GM18951 (cell line): ENCODE results near the gene INPP5E.
A peak's percentile ranks its signal among the peaks of the same experiment; 100 is the strongest.

Experiments used
- POLR2A ChIP-seq: IDR thresholded peaks from 4 replicates; pipeline ENCODE4 v1.6.1; 2011; ENCODE audit warnings: mild to moderate bottlenecking; ENCODE audit not compliant: insufficient read length, insufficient read depth; ENCODE audit errors: extremely low read depth
- in situ Hi-C: fragments of 300-500 bp; cut with MboI; formaldehyde crosslinking; loops from one replicate; pipeline ENCODE4 v1.12.0; 2022; ENCODE audit warnings: low sequenced_read_pairs, mixed read lengths, inconsistent platforms; ENCODE audit not compliant: unreplicated experiment

Gene INPP5E

GRCh38 chr9:136482046-136482792, 42.6 kb upstream of the INPP5E start:
- in situ Hi-C loops, result no loop called here

DNA sequence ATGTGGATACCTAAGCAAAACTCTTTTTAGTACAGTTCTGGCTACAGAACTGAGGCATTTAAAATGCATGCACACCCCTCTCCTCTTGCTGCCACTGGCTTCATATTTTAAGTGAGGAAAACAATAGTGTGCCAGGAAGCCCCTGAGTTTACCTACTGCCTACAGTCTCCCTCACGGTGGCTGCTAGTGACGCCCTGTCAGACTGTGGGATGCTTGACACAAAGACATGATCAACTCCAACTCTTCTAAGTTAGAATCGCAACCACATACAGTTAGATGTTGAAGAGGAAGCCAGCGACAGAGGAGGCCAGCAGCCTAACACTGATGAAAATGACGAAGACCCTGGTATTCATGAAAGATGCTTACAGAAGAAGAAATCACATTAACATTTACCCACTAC, 41.9 kb upstream of the INPP5E start:
- in situ Hi-C loops, result no loop called here
- no peak for TF ChIP-seq POLR2A

More at GRCh38 chr9:136482046-136482792, 42.6 kb upstream of the INPP5E start:
- no peak for TF ChIP-seq POLR2A

DNA sequence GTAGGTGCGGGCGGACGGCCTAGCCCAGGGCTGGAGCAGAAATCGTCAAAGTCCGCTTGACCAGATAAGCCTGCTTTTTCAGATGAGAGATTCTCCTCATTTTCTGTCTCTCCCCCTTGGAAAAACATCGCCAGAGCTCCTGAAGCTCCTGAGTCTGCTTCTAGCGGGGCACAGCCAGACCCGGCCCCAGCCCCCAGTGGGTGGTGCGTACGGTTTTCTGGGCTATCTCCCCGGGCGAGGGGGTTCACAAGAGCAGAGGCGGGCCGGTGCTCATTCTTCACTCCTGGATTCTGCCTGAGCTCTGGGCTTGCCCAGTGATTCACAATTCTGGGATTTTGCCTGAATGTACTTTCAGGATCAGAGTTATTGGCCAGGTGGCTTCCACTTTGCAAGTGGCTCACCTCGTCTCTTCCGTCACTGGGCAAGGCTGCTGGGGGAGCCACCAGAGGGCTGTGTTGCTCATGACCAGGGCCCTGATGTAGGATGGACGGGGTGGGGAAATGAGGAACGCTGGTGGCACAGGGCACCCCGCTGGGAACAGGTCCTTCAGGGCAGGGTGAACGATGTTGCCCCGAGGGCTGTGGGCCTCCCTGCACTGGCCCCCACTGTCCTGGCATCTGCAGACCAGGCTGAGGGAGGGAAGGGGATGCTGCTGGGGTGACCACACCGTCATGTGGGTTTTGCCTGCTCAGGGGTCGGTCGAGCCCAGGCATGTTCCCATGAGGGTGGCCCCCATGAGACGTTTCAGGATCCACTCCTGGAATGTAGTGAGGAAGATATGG, 36.9 kb upstream of the INPP5E start:
- TF ChIP-seq POLR2A, result no peak
- in situ Hi-C loops, result no loop called here

DNA sequence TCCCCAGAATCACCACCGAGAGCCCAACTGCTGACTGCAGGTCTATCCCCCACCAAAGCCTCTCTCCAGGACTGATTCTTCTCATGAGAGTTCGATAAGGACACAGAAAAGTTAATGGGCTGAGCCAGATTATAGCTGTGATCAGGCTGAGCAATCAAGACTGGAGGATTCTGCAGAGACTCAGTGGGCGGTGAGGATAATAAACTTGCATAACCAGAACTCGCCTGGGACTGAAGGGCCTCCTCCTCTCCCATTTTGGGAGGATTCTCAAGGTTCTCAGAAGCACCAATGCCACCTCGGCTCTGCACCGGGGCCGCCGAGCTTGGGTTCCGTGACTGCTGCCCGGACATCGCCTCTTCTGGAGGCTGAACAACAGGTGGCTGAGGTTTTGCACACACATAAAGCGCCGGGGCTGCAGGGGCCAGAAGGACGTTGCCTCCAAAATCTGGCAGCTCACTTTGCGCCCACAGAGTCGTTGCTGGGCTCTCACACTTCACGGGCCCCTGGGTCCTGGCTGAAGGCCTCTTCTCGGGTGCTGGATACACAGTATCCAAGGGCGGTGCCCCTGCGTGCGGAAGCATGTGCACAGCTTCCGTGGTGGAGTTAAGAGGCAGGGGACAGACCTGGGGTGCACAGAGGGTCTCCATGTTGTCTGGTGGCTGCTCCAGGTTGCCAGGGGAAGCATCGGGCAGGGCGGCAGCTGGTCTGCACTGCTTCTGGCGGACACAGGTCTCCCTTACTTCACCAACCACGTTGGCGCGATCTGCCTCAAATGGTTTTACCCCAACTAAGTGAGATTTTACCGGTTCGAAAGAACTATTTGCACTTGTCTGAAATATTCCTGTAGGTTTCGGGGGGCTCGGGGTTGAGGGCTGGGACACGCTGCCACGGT, 35.6 kb upstream of the INPP5E start:
- TF ChIP-seq POLR2A, result no peak
- in situ Hi-C loops, result no loop called here

DNA sequence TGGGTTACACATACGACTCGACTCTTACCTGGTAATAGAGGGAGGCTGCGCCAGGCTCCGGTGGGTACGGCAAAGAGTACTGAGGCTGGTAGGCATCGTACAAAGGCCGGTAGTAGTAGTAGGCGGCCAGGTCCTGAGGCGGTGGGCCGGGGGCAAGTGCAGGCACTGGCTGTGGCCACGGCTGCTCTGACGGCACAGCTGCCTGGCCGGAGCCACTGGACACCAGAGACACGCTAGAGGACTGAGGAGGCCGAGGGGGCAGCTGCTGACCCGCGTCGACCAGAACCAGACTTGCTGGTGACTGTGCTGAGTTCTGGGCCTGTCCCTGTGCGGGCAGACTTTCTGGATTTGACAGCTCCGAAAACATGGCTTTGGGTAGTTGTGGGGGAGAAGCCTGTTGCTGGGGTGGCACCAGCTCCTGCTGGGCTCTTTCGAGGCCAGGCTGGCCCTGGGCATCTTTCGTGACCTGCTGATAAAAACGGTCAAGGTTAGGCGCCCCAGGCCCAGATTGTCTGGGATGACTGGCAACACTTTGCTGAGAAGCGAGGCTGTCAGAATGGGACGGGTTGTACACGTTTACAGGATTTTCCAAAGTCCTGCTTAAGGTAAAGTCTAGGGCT, 34.5 kb upstream of the INPP5E start:
- in situ Hi-C loops, result no loop called here
- peak; percentile 22 for TF ChIP-seq POLR2A

DNA sequence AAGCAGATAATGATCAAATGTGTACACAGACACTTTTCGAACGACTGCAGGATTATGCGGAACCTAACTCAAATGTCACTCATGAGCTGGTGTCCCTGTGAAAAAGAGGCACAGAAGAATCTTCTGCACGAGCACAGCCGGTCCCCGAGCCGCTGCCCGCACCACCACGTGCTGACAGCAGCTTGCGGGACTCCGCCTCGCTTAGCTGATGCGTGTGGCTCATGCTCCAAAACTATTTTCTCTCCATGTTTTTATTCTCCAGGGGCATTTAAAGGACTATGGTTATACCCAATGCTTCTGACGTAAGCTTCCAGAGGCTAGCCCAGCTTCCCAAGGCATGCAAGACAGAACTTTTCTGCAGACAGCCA, 33.7 kb upstream of the INPP5E start:
- in situ Hi-C loops, result no loop called here

DNA sequence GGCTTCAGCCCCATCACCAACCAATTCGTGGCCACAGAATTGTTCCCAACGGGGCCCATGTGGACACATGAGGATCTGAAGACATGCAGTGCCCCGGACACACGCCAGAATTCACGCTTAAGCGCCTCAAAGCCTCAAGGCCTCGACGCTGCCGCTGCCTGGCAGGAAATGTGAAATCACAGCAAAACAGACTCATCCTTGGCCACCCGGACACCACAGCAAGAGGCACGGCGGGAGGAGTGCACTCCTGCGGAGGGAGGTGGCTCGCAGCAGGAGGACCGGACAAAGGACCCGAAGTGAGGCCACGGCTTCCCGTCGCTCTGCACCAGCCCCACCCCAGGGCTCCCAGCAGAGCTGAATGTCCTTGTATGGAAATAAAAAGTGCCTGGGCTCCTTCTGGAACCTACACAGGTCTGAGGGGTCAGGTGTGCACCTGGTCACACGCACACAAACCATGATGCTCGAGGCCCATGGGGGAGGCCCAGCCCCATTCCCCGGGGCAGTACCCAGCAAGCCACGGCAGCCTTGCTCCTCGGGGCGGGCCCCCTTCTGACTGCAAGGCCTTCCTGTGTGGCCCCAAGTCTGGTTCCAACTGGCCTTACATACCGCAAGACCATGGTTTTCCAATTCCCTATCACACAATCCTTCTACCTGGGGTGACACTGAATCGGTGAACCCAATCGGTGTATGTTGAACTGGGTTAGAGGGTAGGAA, 33.2 kb upstream of the INPP5E start:
- in situ Hi-C loops, result no loop called here
- TF ChIP-seq POLR2A, result no peak

More for the DNA sequence above, 33.7 kb upstream of the INPP5E start:
- no peak for TF ChIP-seq POLR2A

DNA sequence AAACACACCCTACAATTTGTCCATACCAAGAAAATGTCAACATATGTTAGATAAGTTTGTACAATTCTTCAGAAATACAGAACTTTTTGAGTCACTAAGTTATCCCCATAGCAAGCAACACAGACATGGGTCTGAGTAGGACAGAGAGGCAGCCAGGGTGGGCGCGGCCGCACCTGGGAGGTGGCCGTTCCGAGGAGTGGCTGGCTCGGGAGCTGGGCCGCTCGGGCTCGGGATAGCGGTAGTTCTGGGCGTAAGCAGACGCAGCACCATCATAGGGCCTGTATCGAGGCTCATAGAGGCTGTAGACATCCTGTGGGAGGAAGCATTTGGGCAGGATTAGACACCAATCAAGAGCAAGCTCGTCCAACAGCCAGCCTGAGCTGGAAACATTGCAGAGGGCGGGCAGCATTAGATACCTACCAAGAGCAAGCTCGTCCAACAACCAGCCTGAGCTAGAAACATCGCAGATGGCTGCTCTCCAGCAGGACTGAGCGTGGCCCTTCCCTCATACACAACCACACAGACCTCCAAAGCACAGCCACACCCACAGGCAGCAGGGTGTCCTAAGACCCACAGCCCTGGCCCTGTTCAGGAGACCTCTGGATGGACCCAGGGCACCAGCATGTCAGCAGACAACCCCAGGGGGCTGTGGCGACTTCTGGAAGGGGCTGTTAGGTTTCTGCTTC, 32.3 kb upstream of the INPP5E start:
- in situ Hi-C loops, result no loop called here
- TF ChIP-seq POLR2A, result no peak

- in situ Hi-C loops, result no loop called here
- no peak for TF ChIP-seq POLR2A
Observed at GRCh38 chr9:136470792-136471469, 31.3 kb upstream of the INPP5E start.

- in situ Hi-C loops, result no loop called here
- no peak for TF ChIP-seq POLR2A
Observed at GRCh38 chr9:136470356-136470755, 30.7 kb upstream of the INPP5E start.

DNA sequence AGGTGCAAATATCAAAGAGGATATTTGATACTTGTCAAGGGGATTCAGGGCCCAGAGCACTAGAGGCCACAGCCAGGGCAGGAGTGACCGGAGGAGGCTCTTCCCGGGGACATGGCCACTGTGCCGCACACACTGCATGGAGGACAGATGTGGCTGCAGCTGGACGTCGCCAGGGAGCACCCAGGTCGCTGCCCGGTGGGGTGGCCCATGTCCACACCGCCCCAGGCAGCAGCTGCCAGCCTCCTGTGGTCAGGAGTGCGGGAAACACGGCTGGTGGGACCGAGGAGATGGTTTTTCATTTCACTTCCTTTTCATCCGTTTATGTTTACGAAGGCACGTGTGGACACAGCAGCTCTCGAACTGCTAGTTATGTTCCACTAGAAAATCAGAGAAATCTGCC, 28.1 kb upstream of the INPP5E start:
- TF ChIP-seq POLR2A, result no peak
- in situ Hi-C loops, result no loop called here

GRCh38 chr9:136466155-136466541, 26.5 kb upstream of the INPP5E start:
- in situ Hi-C loops, result no loop called here
- no peak for TF ChIP-seq POLR2A
